Ectodermal cell (in vitro differentiated cells): ENCODE measurements around the gene CEP78. TPM values are rescaled to one million over a fixed set of nuclear protein-coding genes. Genes with fewer than 3 reads are reported as not detected.
"Not testable (repeated sequence)": the region's sequence is repeated elsewhere in the genome, so short reads cannot be mapped to it uniquely, and the experiment has no call there.

ENCODE experiments used
- H3K27ac ChIP-seq: 2 replicates; pipeline ENCODE4 v1.7.0; 2013; ENCODE audit warnings: mild to moderate bottlenecking, low read depth, low read length; ENCODE audit not compliant: insufficient read depth, poor library complexity, severe bottlenecking
- H3K27me3 ChIP-seq: 2 replicates; pipeline ENCODE4 v1.7.0; 2013; ENCODE audit warnings: mild to moderate bottlenecking, low read length; ENCODE audit not compliant: insufficient read depth, control insufficient read depth, poor library complexity, severe bottlenecking
- H3K36me3 ChIP-seq: one replicate; pipeline ENCODE4 v1.7.0; 2013; ENCODE audit warnings: low read length; ENCODE audit not compliant: control insufficient read depth, insufficient read depth
- H3K4me1 ChIP-seq: one replicate; pipeline ENCODE4 v1.7.0; 2013; ENCODE audit warnings: low read length; ENCODE audit not compliant: control insufficient read depth, insufficient read depth
- H3K4me3 ChIP-seq: 2 replicates; pipeline ENCODE4 v1.7.0; 2013; ENCODE audit warnings: low read depth, low read length, control low read depth; ENCODE audit not compliant: insufficient read depth
- H3K9me3 ChIP-seq: 2 replicates; pipeline ENCODE4 v1.7.0; 2013; ENCODE audit warnings: mild to moderate bottlenecking, low read length, moderate library complexity; ENCODE audit not compliant: control insufficient read depth
- WGBS, 2 experiments: methylation state at CpG; one replicate each; pipeline ENCODE4 v1.1.7; 2013; ENCODE audit warnings: missing lambda C conversion rate in 2 of 2; 5-methylcytosine and 5-hydroxymethylcytosine counted together
- polyA plus RNA-seq, 4 experiments: library from polyadenylated mRNA; stranded (reverse); fragments of 50-300 nt; gene quantifications; one replicate each; pipeline ENCODE4 v1.2.3, GENCODE V29; 2013

The CEP78 gene, protein sequence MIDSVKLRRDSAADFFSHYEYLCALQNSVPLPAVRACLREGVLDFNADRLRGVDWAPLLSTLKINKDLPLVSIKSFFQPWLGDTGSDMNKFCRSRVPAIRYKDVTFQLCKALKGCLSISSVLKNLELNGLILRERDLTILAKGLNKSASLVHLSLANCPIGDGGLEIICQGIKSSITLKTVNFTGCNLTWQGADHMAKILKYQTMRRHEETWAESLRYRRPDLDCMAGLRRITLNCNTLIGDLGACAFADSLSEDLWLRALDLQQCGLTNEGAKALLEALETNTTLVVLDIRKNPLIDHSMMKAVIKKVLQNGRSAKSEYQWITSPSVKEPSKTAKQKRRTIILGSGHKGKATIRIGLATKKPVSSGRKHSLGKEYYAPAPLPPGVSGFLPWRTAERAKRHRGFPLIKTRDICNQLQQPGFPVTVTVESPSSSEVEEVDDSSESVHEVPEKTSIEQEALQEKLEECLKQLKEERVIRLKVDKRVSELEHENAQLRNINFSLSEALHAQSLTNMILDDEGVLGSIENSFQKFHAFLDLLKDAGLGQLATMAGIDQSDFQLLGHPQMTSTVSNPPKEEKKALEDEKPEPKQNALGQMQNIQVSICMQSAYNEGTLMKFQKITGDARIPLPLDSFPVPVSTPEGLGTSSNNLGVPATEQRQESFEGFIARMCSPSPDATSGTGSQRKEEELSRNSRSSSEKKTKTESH
- 73.3 TPM for polyA plus RNA-seq (2013, experiment 1 of 4)
- polyA plus RNA-seq (2013, experiment 2 of 4): 72.9 TPM
- polyA plus RNA-seq (2013, experiment 3 of 4): 65.2 TPM
- 68.0 TPM for polyA plus RNA-seq (2013, experiment 4 of 4)

GRCh38 chr9:78235762-78236550, at the start of gene CEP78:
TSS of gene CEP78 (plus strand) at chr9:78236075. CDS start at chr9:78236351, 276 bp downstream.
- peaks cover 5% of the 10 kb centered on the region for H3K36me3 ChIP-seq
- H3K27ac ChIP-seq: peak within 1 kb of the TSS; percentile 61
- H3K27me3 ChIP-seq: no peaks in the 10 kb centered on the region
- WGBS, 2 experiments: 0% methylated on average over 87 of the region's 87 CpGs
- peak within 1 kb of the TSS; percentile 81 for H3K4me3 ChIP-seq
- H3K4me1 ChIP-seq: no peaks in the 10 kb centered on the region
- no peaks in the 10 kb centered on the region for H3K9me3 ChIP-seq

- Histone ChIP-seq H3K27ac (no peak overlapping the region), H3K27me3 (no peaks in the 10 kb centered on the region)
- 74 to 80% methylated on average over 5 of the region's 5 CpGs for WGBS, 2 experiments
These were observed 48.0 kb upstream of the CEP78 start for GRCh38 chr9:78187763-78188484.

GRCh38 chr9:78188594-78188993, 47.3 kb upstream of the CEP78 start:
- Histone ChIP-seq H3K4me1 (no peaks in the 10 kb centered on the region), H3K27ac (no peak overlapping the region), H3K9me3 (no peaks in the 10 kb centered on the region), H3K4me3 (no peak overlapping the region), H3K27me3 (no peaks in the 10 kb centered on the region), H3K36me3 (no peaks in the 10 kb centered on the region)
- WGBS, 2 experiments: 92 to 94% methylated on average over 1 of the region's 1 CpG

More at GRCh38 chr9:78187763-78188484, 48.0 kb upstream of the CEP78 start:
- Histone ChIP-seq H3K36me3 (no peaks in the 10 kb centered on the region), H3K9me3 (no peaks in the 10 kb centered on the region), H3K4me3 (no peak overlapping the region), H3K4me1 (no peaks in the 10 kb centered on the region)

- 92 to 97% methylated on average over 5 of the region's 5 CpGs for WGBS, 2 experiments
- Histone ChIP-seq H3K27ac (no peak overlapping the region), H3K9me3 (no peaks in the 10 kb centered on the region), H3K27me3 (no peaks in the 10 kb centered on the region), H3K4me1 (no peaks in the 10 kb centered on the region), H3K36me3 (no peaks in the 10 kb centered on the region), H3K4me3 (no peak overlapping the region)
These were observed 46.9 kb upstream of the CEP78 start for GRCh38 chr9:78189001-78189400.

- H3K9me3 ChIP-seq: no peaks in the 10 kb centered on the region
- no peak overlapping the region for H3K27ac ChIP-seq
- H3K4me3 ChIP-seq: no peak overlapping the region
- H3K36me3 ChIP-seq: no peaks in the 10 kb centered on the region
- H3K4me1 ChIP-seq: no peaks in the 10 kb centered on the region
- H3K27me3 ChIP-seq: no peaks in the 10 kb centered on the region
- WGBS, 2 experiments: 91 to 92% methylated on average over 4 to 5 of the region's 5 CpGs
These were observed 46.4 kb upstream of the CEP78 start for GRCh38 chr9:78189461-78189860.

DNA sequence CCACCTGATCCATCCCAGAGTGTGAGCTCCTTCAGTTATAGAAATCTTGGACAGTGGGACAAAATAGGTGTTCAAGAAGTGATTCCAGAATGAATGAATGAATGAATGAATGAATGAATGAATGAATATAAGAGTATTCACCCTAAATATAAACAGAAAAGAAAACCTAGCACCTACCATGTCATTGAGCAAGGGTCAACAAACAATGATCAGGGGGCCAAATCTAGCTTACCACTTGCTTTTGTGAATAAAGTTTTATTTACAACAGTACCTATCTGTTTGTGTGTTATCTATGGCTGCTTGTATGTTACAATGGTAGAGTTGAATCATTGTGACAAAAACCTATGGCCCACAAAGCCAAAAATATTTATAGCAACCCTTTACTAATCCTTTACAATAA, 43.9 kb upstream of the CEP78 start:
- no peaks in the 10 kb centered on the region for H3K4me1 ChIP-seq
- H3K27ac ChIP-seq: no peak overlapping the region
- H3K36me3 ChIP-seq: no peaks in the 10 kb centered on the region
- no peaks in the 10 kb centered on the region for H3K27me3 ChIP-seq
- H3K4me3 ChIP-seq: no peak overlapping the region
- H3K9me3 ChIP-seq: no peaks in the 10 kb centered on the region

DNA sequence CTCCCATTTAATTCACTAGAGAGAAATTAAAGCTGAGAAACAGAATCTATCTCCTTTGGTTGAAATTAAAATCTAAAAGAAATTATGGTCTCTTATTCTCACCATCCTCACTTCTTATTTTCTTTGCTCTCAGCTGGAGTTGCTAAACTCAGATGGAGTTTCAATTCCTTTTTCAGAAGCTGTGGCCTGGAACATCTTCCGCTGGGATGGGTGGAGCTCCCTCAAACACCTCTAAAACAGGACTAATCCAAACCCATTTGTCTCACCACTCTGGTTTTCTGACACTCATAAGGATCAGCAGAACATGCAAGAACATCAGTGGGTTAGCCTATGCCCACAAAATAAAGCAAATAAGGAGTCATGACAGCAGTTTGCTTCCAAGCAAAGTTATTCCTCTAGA, 39.6 kb upstream of the CEP78 start:
- Histone ChIP-seq H3K4me1 (no peaks in the 10 kb centered on the region), H3K9me3 (no peaks in the 10 kb centered on the region), H3K27me3 (no peaks in the 10 kb centered on the region), H3K27ac (no peak overlapping the region), H3K4me3 (no peak overlapping the region), H3K36me3 (no peaks in the 10 kb centered on the region)
- 92 to 100% methylated on average over 1 of the region's 1 CpG for WGBS, 2 experiments

- H3K36me3 ChIP-seq, H3K4me3 ChIP-seq, H3K27ac ChIP-seq, H3K4me1 ChIP-seq, H3K9me3 ChIP-seq, H3K27me3 ChIP-seq: not testable (repeated sequence)
- 69 to 72% methylated on average over 16 of the region's 16 CpGs for WGBS, 2 experiments
These were observed 34.6 kb upstream of the CEP78 start for GRCh38 chr9:78201158-78201777.

DNA sequence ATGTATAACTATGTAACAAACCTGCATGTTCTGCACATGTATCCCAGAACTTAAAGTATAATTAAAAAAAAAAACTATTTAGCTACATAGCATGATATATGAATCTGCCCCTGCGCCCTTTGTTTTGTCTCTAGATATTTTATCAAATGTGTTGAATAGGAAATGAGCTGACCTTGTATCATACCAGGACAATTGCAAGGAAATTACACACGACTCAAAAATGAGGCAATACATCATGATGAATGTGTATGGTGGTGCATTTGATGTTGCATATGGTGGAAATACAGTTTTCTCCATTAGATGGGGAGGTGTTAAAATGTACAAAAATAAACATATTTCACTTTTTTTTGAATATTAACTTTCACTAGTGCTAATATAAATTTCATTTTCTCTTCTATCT, 28.6 kb upstream of the CEP78 start:
- 95 to 100% methylated on average over 2 of the region's 2 CpGs for WGBS, 2 experiments
- H3K9me3 ChIP-seq: no peaks in the 10 kb centered on the region
- no peaks in the 10 kb centered on the region for H3K27me3 ChIP-seq
- H3K4me1 ChIP-seq: no peaks in the 10 kb centered on the region
- H3K36me3 ChIP-seq: no peaks in the 10 kb centered on the region
- H3K4me3 ChIP-seq: no peak overlapping the region
- no peak overlapping the region for H3K27ac ChIP-seq
